Right lobe of liver (tissue), 4 donors: ENCODE results near the gene AMER2.

Experiments
- POLR2A ChIP-seq: fragments of 450-650 bp; IDR thresholded peaks from one replicate; pipeline ENCODE4 v1.6.1; 2017; ENCODE audit warnings: antibody characterized with exemption, mild to moderate bottlenecking
- TF ChIP-seq, protein P1 (sequence below), 4 donors: fragments of 200-600 bp in 3 of 4; fragments of 450-650 bp in 1 of 4; IDR thresholded peaks; one replicate each; pipeline versions ENCODE4 v1.5.1 to v1.8.0; 2016 to 2022; ENCODE audit warnings: antibody characterized with exemption in 4 of 4, mild to moderate bottlenecking in 2 of 4
- donor health status: DM: no; HTN: no; CAD: no.
- donor health status: DM: no; HTN: no; CAD: no.
- donor health status: DM: no; HTN: yes; CAD: no.

DNA sequence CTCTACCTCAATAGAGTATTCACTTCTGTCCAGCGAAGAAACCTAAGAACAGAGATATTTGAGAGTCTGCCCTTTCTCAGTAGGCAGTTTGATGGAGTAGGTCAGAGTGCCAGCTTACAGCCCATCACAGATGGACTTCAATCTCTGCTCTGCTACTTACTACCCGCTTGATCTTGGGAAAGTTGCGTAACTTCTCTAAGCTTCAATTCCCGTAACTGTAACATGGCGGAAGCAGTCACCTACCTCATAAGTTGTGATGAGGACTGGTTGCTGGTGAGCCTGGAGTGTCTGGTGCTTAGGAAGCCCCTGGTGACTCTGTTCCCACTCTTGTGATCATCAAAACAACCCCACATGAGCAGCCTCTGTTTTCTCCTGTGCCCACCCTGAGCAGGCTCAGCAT is 31.0 kb downstream of the AMER2 start:
- TF ChIP-seq POLR2A, result no peak
- TF ChIP-seq, protein P1, sequence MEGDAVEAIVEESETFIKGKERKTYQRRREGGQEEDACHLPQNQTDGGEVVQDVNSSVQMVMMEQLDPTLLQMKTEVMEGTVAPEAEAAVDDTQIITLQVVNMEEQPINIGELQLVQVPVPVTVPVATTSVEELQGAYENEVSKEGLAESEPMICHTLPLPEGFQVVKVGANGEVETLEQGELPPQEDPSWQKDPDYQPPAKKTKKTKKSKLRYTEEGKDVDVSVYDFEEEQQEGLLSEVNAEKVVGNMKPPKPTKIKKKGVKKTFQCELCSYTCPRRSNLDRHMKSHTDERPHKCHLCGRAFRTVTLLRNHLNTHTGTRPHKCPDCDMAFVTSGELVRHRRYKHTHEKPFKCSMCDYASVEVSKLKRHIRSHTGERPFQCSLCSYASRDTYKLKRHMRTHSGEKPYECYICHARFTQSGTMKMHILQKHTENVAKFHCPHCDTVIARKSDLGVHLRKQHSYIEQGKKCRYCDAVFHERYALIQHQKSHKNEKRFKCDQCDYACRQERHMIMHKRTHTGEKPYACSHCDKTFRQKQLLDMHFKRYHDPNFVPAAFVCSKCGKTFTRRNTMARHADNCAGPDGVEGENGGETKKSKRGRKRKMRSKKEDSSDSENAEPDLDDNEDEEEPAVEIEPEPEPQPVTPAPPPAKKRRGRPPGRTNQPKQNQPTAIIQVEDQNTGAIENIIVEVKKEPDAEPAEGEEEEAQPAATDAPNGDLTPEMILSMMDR (IDR thresholded peaks at IDR 0.05), result no peak
